Nephron progenitor cell (in vitro differentiated cells): Measurements from ENCODE around the gene CLDN24.

Source experiments
- DNase-seq: peaks from one replicate; pipeline ENCODE4 v3.0.0; 2021
- H3K27ac Mint-ChIP-seq: 2 replicates; pipeline ENCODE4 v1.8.0; 2021; ENCODE audit warnings: mild to moderate bottlenecking, moderate library complexity, mixed read lengths
- H3K27me3 Mint-ChIP-seq: 2 replicates; pipeline ENCODE4 v1.8.0; 2021; ENCODE audit warnings: mild to moderate bottlenecking, low read depth, mixed read lengths; ENCODE audit not compliant: poor library complexity
- H3K36me3 Mint-ChIP-seq: 2 replicates; pipeline ENCODE4 v1.8.0; 2021; ENCODE audit warnings: low read depth, mixed read lengths
- H3K4me1 Mint-ChIP-seq: 2 replicates; pipeline ENCODE4 v1.8.0; 2021; ENCODE audit warnings: mixed read lengths
- H3K4me3 Mint-ChIP-seq: 2 replicates; pipeline ENCODE4 v1.8.0; 2021; ENCODE audit warnings: mild to moderate bottlenecking, moderate library complexity, mixed read lengths
- H3K9me3 Mint-ChIP-seq: 2 replicates; pipeline ENCODE4 v1.8.0; 2021; ENCODE audit warnings: mild to moderate bottlenecking, moderate library complexity, mixed read lengths
- TF ChIP-seq, protein P1 (sequence below): fragments of 200-600 bp; sonication (generic); IDR thresholded peaks from 2 replicates; pipeline ENCODE4 v1.5.0; 2021; ENCODE audit warnings: antibody characterized with exemption

Gene CLDN24

DNA sequence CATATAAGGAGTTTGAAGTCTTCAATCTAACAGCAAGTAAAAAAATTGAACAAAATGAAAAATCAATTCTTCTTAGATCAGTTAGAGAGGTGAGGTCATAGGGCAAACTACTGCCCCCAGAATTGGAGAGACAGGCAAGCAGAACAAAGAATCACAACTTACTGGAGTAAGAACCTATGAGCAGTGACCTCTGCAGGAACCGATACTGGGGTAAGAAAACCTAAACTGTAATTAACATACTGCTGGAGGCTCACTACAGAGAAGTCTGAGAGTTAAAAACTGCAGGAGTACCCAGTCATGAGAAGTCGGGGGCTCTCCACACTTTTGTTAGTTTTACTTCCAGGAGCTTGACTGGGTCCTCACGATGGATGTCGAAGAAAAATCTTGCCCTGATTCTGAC is 18.2 kb downstream of the CLDN24 start:
- no peak overlapping the region for H3K4me3 Mint-ChIP-seq
- no peak for DNase-seq
- peaks cover 78% of the 10 kb centered on the region for H3K36me3 Mint-ChIP-seq
- H3K27me3 Mint-ChIP-seq, result no peaks in the 10 kb centered on the region
- TF ChIP-seq, protein P1, sequence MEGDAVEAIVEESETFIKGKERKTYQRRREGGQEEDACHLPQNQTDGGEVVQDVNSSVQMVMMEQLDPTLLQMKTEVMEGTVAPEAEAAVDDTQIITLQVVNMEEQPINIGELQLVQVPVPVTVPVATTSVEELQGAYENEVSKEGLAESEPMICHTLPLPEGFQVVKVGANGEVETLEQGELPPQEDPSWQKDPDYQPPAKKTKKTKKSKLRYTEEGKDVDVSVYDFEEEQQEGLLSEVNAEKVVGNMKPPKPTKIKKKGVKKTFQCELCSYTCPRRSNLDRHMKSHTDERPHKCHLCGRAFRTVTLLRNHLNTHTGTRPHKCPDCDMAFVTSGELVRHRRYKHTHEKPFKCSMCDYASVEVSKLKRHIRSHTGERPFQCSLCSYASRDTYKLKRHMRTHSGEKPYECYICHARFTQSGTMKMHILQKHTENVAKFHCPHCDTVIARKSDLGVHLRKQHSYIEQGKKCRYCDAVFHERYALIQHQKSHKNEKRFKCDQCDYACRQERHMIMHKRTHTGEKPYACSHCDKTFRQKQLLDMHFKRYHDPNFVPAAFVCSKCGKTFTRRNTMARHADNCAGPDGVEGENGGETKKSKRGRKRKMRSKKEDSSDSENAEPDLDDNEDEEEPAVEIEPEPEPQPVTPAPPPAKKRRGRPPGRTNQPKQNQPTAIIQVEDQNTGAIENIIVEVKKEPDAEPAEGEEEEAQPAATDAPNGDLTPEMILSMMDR, result no peak
- no peaks in the 10 kb centered on the region for H3K9me3 Mint-ChIP-seq
- peak overlapping the region; percentile 21 for H3K27ac Mint-ChIP-seq
- H3K4me1 Mint-ChIP-seq, result peaks cover 8% of the 10 kb centered on the region

- no peak for DNase-seq
- no peak overlapping the region for H3K4me3 Mint-ChIP-seq
- TF ChIP-seq, protein P1, result no peak
- no peak overlapping the region for H3K27ac Mint-ChIP-seq
- peaks cover 8% of the 10 kb centered on the region for H3K4me1 Mint-ChIP-seq
- no peaks in the 10 kb centered on the region for H3K27me3 Mint-ChIP-seq
- no peaks in the 10 kb centered on the region for H3K9me3 Mint-ChIP-seq
- peaks cover 75% of the 10 kb centered on the region for H3K36me3 Mint-ChIP-seq
Observed at GRCh38 chr4:183303301-183303700, 18.9 kb downstream of the CLDN24 start.

- Mint-ChIP-seq H3K27ac (no peak overlapping the region), H3K4me3 (no peak overlapping the region), H3K9me3 (no peaks in the 10 kb centered on the region), H3K4me1 (peaks cover 8% of the 10 kb centered on the region), H3K36me3 (peaks cover 78% of the 10 kb centered on the region), H3K27me3 (no peaks in the 10 kb centered on the region)
- TF ChIP-seq, protein P1, result no peak
- DNase-seq, result no peak
Observed at GRCh38 chr4:183300655-183301054, 21.6 kb downstream of the CLDN24 start.

DNA sequence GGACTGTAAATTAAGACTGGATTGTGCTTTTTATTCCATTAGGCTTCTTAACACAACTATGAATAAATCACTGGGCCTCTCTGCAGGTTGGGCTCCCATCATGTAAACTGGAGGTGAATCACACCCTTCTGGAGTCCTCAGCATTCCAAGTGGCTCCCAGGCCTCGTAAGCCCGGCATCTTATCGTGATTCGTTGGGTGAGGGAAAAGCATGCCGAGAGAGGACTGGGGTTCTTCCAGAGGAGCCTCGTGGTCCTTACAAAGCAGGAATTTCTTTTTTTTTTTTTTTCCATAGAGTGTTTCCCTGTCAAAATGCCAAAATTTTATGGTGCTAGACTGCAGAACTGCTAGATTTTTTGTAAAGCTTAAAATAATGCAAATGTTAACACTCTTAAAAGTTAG is 22.2 kb downstream of the CLDN24 start:
- no peak overlapping the region for H3K4me3 Mint-ChIP-seq
- no peaks in the 10 kb centered on the region for H3K27me3 Mint-ChIP-seq
- DNase-seq, result no peak
- peak overlapping the region; percentile 52 for H3K27ac Mint-ChIP-seq
- peaks cover 8% of the 10 kb centered on the region for H3K4me1 Mint-ChIP-seq
- H3K9me3 Mint-ChIP-seq, result no peaks in the 10 kb centered on the region
- peaks cover 78% of the 10 kb centered on the region for H3K36me3 Mint-ChIP-seq
- TF ChIP-seq, protein P1, result no peak

DNA sequence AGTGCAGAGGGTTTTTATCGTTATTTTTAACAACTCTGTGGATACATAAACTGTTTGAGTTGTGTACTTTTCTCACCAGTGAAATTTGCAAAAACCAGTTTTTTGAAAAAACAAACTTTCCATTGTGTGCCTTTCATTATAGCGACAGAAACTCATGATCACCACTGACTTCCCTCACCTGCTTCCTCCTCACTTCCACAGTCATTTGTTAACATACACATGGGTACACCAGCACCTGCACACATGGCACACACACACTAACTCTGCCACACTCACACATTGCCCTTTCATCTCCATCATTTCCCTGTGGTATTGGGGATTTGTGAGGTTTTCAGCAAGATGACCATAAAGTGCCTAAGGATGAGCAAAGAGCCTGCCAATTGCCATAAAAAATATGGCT is 22.8 kb downstream of the CLDN24 start:
- Mint-ChIP-seq H3K27ac (peak overlapping the region; percentile 52), H3K27me3 (no peaks in the 10 kb centered on the region), H3K36me3 (peaks cover 78% of the 10 kb centered on the region), H3K4me1 (peaks cover 8% of the 10 kb centered on the region), H3K4me3 (no peak overlapping the region), H3K9me3 (no peaks in the 10 kb centered on the region)
- TF ChIP-seq, protein P1, result no peak
- no peak for DNase-seq

DNA sequence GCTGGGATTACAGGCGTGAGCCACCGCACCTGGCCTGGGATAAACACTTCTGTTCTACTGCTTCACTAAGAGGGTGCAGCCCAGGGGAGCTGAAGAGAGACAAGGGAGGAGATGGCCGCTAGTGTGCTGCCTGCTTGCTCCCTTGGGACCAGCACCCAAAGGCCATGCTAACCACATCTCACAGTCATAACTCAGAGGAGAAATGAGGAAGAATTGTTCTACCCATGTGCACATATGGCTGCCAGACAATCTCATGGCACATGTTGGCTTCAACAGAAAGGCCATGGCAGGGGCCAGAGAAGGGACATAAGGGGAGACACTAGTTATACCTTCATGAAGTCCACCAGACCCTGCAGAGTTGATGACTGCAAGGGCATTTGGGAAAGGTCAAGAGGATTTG is 24.6 kb downstream of the CLDN24 start:
- peaks cover 8% of the 10 kb centered on the region for H3K4me1 Mint-ChIP-seq
- peaks cover 74% of the 10 kb centered on the region for H3K36me3 Mint-ChIP-seq
- no peak for DNase-seq
- peak overlapping the region; percentile 79 for H3K27ac Mint-ChIP-seq
- no peaks in the 10 kb centered on the region for H3K9me3 Mint-ChIP-seq
- no peaks in the 10 kb centered on the region for H3K27me3 Mint-ChIP-seq
- no peak overlapping the region for H3K4me3 Mint-ChIP-seq
- TF ChIP-seq, protein P1, result no peak
